Measurements from ENCODE around the gene NAT16.
"Not testable (repeated sequence)": the region's sequence is repeated elsewhere in the genome, so short reads cannot be mapped to it uniquely, and the experiment has no call there.

NAT16 gene

DNA sequence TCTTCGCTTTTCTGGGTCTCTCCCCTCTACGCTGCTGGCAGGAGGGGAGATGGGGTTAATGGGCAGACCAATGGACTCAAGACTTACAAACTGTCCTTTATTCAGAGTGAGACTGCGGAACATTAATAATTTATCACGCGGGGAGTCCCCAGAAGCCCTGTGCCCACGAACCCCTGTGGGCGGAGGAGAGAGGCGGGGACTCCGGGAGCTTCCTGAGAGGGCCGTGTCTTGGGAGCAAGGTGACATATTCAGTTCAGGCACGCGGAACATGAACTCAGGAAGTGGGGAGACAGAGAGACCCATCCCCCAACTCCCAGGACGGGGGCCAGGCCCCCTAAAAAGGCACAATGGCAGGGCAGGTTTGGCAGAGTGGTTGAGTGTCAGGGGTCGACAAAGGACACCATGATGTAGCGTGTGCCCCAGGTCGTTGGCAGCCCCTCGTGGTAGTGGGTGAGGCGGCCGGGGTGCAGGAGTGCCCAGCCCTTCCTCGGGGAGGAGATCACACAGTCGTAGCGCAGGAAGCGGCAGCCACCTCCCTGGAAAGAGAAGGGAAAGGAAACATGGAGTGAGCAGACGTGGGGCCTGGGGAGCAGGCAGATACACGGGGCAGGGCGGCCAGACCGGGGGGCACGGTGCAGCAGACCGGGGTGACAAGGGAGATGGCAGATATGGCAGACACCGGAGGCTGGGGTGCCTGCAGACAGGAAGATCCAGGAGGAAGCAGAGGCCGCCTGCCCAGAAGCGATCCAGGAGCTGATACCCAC lies 26.0 kb upstream of the NAT16 start:
- in situ Hi-C loops (cut with HindIII; ENCODE audit: low pct_ligation_motif_present, low pct_unique_long_range_greater_than_20kb, low sequenced_read_pairs): no loop called here
- no peak for DNase-seq

DNA sequence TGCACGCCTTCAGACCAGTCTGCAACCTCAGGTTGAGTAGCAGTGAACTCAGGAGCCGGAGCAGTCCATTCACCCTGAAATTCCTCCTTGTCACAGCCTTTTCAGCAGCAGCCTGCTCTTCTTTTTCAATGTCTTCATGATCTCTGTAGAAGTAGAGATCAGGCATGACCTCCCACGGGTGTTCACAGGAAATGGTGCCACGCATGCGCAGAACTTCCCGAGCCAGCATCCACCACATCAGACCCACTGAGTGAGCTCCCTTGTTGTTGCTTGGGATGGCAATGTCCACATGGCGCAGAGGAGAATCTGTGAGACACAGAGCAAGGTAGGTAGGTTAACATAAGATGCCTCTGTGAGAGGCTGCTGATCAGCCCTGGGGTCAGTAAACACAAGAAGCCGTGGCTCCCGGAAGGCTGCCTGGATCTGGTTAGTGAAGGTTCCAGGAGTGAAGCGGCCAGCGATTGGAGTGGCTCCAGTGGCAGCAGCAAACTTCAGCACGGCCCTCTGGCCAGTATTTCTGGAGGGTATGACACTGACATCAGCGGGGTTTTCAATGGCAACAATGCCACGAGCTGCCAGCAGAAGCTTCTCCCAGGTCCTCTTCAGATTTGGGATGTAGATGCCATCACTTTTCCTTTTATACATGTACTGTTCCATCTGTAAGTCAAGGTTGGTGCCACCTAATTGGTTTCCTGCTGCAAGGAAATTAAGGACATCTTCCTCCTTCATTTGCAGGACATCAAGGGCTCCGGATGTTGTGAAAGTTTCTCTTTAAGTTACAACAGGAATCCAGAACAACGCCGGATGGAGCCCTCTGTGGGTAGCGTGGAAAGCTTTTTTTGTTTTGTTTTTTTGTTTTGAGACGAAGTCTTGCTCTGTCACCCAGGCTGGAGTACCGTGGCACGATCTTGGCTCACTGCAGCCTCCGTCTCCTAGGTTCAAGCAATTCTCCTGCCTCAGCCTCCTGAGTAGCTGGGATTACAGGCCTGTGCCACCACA lies 23.9 kb upstream of the NAT16 start:
- DNase-seq; in situ Hi-C loops (cut with HindIII; ENCODE audit: low pct_ligation_motif_present, low pct_unique_long_range_greater_than_20kb, low sequenced_read_pairs): not testable (repeated sequence)

DNA sequence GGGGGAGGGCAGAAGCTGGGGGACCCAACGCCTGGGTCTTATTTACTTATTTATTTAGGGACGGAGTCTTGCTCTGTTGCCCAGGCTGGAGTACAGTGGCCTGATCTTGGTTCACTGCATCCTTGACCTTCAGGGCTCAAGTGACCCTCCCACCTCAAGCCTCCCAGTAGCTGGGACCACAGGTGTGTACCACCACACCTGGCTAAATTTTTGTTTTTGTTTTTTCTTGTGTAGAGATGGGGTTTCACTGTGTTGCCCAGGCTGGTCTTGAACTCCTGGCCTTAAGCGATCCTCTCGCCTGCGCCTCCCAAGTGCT lies 22.5 kb upstream of the NAT16 start:
- in situ Hi-C loops (cut with HindIII; ENCODE audit: low pct_ligation_motif_present, low pct_unique_long_range_greater_than_20kb, low sequenced_read_pairs): no loop called here
- no peak for DNase-seq

DNA sequence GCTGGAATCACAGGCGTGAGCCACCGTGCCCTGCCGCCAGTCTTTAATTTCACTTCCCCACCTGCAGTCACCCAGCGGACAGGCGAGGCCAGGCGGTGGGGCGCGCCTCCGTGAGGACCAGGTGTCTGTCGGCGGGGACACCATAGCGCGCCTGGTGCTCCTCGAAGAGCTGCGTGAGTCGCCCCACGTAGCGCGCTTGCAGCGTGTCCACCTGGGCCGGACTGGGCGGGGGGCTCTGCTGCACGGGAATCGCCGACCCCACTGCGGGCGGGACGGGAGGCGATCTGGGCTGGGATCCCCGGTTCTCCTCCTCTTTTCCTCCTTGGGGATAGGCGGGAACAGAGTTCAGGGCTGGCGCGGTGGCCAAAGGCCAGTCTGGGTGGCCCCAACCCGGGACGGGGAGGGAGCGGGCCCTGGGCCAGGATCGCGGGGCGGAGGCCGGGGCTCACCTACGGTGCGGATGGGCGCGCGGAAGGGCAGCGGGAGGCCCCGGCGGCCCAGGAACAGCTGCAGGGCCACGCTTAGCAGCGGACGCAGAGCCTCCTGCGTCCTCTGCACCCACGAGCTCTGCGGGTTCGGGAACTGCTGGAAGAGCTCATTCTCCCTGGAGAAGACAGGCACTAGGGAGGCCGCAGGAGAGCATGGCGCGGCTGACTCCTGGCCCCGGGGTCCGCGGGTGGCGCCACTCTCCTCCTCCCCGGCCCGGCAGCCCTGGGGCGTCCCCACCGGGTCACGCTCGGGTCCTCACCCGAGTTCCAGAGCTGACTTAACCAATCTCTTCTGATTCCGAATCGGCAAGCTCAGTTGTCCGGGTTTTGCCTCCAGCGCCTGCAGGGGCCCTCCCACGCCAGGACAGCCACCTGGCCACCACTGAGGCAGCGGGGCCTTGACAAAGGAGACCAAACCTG lies 21.9 kb upstream of the NAT16 start:
- in situ Hi-C loops (cut with HindIII; ENCODE audit: low pct_ligation_motif_present, low pct_unique_long_range_greater_than_20kb, low sequenced_read_pairs): no loop called here
- DNase-seq: no peak

DNA sequence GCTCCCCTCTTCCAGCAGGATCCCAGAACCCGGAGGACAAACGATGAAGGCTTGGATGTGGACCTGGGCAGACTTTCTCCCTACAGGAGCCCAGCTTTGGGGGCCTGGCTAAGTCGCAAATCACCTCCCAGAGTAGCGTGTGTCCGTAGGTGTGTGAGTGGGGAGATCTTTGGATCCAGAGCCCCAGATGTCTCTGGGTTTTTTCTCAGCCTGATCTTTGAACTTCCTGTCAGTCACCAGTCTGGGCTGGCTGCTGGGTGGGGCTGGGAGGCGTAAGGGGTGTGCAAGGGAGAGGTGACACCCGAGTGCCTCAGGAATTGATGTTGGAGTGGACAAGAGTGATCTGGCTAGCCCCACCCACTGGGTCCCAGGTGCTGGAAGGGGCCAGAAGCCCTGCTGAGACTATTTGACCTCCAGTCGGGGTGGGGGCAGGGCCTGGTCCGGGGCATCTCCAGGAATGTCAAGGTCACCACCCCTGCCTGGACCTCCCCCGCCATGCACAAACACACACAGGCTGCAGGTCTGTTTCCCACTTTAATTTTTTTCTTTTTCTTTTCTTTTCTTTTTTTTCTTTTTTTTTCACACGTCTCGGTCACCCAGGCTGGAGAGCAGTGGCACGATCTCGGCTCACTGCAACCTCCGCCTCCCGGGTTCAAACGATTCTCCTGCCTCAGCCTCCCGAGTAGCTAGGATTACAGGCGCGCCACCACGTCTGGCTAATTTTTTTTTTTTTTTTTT lies 20.9 kb upstream of the NAT16 start, which contains the start of gene MOGAT3:
TSS of gene MOGAT3 (minus strand) at position 175 of the 738 bp plus-strand sequence. CDS start 182 bp downstream, outside the sequence.
- DNase-seq: no peak
- in situ Hi-C loops (cut with HindIII; ENCODE audit: low pct_ligation_motif_present, low pct_unique_long_range_greater_than_20kb, low sequenced_read_pairs): no loop called here

DNA sequence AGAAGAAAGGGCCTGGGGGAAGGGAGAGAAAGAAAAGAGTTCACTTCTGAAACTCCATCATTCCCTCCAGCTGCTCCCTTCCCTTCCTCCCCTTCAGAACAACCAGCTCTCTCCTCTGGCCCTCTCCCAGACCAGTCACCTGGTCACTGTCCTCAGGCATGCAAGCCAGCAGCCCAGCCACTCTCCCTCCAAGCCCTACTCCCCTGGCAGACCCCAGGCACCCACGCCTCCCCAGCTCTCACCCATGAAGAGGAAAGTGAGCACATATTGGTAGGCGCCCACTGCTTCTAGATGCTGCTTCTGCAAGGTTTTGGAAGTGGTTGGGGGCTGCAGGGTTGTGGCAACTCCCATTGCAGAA lies 20.4 kb upstream of the NAT16 start:
- in situ Hi-C loops (cut with HindIII; ENCODE audit: low pct_ligation_motif_present, low pct_unique_long_range_greater_than_20kb, low sequenced_read_pairs): no loop called here
- no peak for DNase-seq

DNA sequence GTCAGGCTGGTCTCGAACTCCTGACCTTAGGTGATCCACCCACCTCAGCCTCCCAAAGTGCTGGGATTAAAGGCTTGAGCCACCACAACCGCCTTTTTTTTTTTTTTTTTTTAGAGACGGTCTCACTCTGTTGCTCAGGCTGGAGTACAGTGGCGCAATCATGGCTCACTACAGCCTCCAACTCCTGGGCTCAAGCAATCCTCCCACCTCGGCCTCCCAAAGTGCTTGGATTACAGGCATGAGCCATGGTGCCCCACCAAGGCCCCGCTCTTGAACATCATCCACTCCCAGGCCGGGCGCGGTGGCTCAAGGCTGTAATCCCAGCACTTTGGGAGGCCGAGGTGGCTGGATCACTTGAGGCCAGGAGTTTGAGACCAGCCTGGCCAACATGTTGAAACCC lies 19.4 kb upstream of the NAT16 start:
- in situ Hi-C loops (cut with HindIII; ENCODE audit: low pct_ligation_motif_present, low pct_unique_long_range_greater_than_20kb, low sequenced_read_pairs); DNase-seq: not testable (repeated sequence)

DNA sequence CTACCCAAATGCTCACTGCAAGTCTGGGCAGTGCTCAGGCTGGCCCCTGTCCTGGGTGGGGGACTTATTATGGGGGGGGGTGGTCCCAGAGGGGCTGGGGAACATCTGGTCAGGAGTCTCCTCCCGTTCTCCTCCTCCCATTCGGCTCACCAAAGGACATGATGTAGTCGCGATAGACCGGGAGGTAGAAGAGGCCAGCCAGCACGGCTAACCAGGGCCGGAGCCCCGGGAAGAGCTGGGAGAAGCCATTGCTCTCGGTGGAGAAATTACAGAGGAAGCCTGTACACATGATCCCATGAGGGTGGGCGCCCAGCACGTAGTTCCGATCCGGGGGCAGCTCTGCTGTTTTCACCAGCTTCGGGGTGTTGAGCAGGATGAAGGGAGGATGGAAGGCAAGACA lies 18.4 kb upstream of the NAT16 start:
- no peak for DNase-seq
- in situ Hi-C loops (cut with HindIII; ENCODE audit: low pct_ligation_motif_present, low pct_unique_long_range_greater_than_20kb, low sequenced_read_pairs): no loop called here

DNA sequence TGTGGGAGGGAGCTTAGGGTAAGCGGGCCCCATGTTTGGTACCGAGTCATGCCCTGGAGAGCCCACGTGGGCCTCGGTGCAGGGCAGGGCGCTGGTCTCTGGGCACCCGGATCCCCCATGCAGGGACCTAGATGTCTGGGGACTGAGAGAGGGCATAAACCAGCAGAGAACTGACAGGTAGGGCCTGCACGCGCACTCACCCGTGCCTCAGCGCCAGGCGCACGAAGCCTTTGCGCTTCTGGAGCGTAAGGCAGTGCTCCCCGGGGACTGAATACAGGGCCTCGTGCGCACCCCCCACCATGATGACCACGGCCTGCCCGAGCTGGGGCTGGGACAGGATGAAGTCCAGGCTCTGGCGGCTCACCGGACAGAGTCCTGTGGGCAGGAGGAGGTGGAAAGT lies 17.9 kb upstream of the NAT16 start:
- in situ Hi-C loops (cut with HindIII; ENCODE audit: low pct_ligation_motif_present, low pct_unique_long_range_greater_than_20kb, low sequenced_read_pairs): no loop called here
- no peak for DNase-seq

DNA sequence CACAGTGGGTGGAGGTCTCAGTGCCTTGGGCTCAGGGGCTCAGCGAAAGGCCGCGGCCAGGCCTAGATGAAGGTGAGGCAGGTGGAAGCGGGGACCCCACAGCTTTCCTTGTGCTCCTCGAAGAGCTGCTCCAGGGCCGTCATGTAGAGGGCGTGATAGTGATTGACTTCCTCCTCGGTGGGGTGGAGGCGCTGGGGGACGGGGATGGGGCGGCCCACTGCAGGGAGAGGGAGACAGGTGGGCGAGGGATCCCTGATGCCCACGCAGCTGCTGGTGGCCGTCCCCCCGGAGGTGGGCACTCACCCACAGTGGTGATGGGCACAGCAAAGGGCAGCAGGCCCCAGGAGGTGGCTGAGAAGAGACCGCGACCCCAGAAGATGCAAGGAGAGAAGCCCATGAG lies 15.8 kb upstream of the NAT16 start:
- no peak for DNase-seq
- in situ Hi-C loops (cut with HindIII; ENCODE audit: low pct_ligation_motif_present, low pct_unique_long_range_greater_than_20kb, low sequenced_read_pairs): no loop called here

DNA sequence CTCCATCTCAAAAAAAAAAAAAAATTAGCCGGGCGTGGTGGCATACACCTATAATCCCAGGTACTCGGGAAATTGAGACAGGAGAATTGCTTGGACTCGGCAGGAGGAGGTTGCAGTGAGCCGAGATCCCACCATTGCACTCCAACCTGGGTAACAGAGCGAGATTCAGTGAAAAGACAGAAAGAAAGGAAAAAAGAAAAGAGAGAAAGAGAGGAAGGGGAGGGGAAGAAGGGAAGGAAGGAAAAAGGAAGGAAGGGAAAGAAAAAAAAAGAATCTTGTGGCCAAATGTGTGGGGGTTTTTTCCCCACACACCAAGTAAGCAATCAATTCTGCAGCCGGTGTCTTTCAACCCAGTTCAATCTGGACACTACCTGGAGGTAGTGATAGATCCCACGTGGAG lies 9.0 kb upstream of the NAT16 start:
- in situ Hi-C loops (cut with HindIII; ENCODE audit: low pct_ligation_motif_present, low pct_unique_long_range_greater_than_20kb, low sequenced_read_pairs): no loop called here
- DNase-seq: no peak

DNA sequence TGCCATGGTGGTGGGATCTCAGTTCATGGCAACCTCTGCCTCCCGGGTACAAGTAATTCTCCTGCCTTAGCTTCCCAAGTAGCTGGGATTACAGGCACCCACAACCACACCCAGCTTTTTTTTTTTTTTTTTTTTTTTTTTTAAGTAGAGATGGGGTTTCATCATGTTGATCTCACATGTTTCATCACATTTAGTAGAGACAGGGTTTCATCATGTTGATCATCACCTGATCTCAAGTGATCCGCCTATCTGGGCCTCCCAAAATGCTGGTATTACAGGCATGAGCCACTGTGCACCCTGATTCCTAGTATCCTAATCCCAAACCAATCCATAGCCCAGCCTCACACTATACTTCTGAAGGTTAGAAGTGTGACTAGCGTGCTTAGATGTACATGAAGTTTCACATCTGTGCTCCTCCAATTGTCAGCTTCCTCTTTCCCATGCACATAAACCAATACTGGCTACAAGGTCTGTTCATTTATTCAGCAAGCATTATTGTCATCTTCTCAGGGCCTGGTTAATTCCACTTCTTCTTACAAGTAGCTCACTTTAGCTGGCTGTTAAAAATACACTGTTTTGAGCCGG lies 6.8 kb upstream of the NAT16 start:
- in situ Hi-C loops (cut with HindIII; ENCODE audit: low pct_ligation_motif_present, low pct_unique_long_range_greater_than_20kb, low sequenced_read_pairs): no loop called here

DNA sequence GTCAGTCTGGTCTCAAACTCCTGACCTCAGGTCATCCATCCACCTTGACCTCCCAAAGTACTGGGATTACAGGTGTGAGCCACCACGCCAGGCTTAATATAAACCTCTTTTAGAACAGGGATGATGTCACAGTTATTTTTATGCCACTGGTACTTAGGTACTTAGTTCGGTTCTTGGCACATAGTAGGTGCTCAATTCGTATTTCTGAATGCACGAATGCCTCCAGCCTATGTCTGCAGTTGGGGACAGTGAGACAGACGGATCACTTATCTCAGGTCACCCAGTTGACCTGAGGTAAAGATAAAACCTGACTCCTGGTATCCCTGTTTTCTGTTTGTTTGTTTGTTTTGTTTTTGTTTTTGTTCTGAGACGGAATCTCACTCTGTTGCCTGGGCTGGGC lies 6.1 kb upstream of the NAT16 start:
- in situ Hi-C loops (cut with HindIII; ENCODE audit: low pct_ligation_motif_present, low pct_unique_long_range_greater_than_20kb, low sequenced_read_pairs): no loop called here

More for the DNA sequence above, 6.8 kb upstream of the NAT16 start:
- DNase-seq: no peak

DNA sequence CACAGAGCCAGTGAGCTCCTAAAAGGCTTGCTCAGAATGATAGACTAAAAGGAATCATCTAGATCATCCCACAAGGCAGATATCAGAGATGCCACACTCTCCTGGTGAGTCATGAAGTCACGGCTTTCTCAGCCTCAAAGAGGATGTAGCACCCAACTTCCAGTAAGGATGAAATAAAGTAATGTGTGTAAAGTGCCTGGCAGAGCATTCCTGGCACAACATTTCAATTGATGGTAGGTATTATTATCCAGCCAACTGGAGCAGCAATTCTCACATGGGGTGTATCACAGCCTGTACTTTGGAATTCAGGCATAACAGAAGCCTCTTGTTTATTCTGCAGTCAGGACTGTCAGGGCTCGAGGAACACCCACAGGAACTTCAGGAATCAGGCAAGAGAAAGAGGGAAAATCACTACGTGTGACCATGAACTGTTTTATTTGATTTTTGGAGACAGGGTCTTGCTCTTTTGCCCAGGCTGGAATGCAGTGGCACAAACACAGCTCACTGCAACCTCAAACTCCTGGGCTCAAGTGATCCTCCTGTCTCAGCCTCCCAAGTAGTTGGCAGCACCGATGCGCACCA lies 5.3 kb upstream of the NAT16 start:
- peak; percentile 79 for DNase-seq
- in situ Hi-C loops (cut with HindIII; ENCODE audit: low pct_ligation_motif_present, low pct_unique_long_range_greater_than_20kb, low sequenced_read_pairs): no loop called here

More for the DNA sequence above, 6.1 kb upstream of the NAT16 start:
- no peak for DNase-seq

DNA sequence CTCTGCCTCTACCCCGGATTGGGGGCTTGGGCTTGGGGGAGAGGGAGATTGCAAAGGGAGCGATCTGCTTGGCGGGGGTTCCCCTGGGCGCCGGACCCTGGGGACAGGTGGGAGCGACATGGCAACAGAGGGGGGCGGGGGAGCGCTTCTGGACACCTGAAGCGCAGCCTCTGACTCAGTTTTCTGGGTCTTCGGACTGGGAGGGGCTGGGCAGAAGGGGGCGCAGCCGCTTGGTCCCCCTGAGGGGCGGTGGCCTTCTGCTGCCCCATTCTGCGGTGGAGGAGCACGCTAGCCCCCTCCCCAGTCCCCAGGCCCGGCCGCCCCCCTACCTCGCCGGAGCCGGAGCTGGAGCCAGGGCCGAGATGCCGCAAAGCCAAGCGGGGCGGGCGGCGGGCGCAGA lies 380 bp downstream of the NAT16 start:
- no peak for DNase-seq
- in situ Hi-C loops (cut with HindIII; ENCODE audit: low pct_ligation_motif_present, low pct_unique_long_range_greater_than_20kb, low sequenced_read_pairs): no loop called here

DNA sequence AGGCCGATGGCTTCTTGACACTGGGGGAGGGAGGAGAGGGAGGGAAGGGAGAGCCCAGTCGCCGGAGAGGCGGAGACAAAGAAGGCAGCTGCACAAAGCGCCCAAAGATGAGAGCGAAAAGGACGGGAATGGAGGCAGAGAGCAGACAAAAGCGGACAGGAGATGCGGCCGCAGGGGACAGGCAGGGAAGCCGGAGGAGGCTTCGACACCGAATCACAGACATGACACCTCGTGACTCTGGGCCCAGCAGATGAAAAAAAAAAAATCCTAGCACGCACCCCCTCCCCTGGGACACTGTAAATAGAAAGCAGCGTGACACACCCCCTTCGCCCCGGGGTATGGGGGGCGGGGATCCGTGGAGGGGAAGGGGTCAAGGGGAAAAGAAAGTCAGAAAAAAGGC lies 976 bp downstream of the NAT16 start:
- in situ Hi-C loops (cut with HindIII; ENCODE audit: low pct_ligation_motif_present, low pct_unique_long_range_greater_than_20kb, low sequenced_read_pairs): no loop called here
- DNase-seq: peak; percentile 25

DNA sequence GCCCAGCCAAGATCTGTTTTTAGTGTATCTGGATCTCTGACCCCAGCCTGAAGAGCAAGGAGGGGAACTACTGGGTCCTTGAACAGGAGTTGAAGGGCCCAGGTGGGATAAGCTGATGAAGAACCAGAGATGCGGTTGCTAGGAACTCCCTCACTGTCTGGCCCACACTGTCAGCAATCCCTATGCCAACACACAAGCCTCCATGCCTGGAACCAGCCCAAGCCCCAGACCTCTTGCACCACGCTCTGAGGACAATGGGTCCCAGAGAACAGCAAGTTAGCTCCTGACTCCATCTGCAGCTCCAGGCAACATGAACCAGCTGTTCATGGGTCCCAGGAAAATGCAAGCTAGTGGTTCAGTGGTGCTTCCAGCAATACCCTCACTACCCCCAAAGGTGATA lies 2.4 kb downstream of the NAT16 start:
- no peak for DNase-seq
- in situ Hi-C loops (cut with HindIII; ENCODE audit: low pct_ligation_motif_present, low pct_unique_long_range_greater_than_20kb, low sequenced_read_pairs): no loop called here

All from ACHN (cell line).